H1 (cell line): Measurements from ENCODE around the gene CLEC16A. TPM values are rescaled to one million over a fixed set of nuclear protein-coding genes. Genes with fewer than 3 reads are reported as not detected.

ENCODE experiments used
- CTCF ChIA-PET: fragments of 300-600 bp; sonication (Branson Sonifier 250); formaldehyde crosslinking; loops from one replicate; lab custom pipeline; 2021; ENCODE audit not compliant: partially characterized antibody; lab: Charles Lee
- POLR2A ChIA-PET: fragments of 300-600 bp; sonication (Branson Sonifier 250); formaldehyde crosslinking; loops from one replicate; lab custom pipeline; 2021; ENCODE audit warnings: inconsistent platforms; ENCODE audit not compliant: partially characterized antibody; lab: Charles Lee
- DNase-seq, 2 experiments: peaks; one replicate each; pipeline versions ENCODE4 v3.0.0 to v3.0.0-alpha.2; 2010 to 2022; ENCODE audit warnings: low spot score in 2 of 2, low read depth in 1 of 2, mixed read lengths in 1 of 2
- FAIRE-seq: peaks from 2 replicates; lab custom pipeline; 2011; peaks lifted over from hg19 to GRCh38; lab: Jason Lieb, UNC
- H2AFZ ChIP-seq: 2 replicates; pipeline ENCODE4 v1.8.1; 2012; ENCODE audit warnings: low read length, inconsistent platforms
- H2AK5ac ChIP-seq: 2 replicates; pipeline ENCODE4 v1.6.1; 2013; ENCODE audit warnings: low read depth, low read length
- H2BK120ac ChIP-seq: replicated peaks from 2 replicates; pipeline ENCODE3; 2013; ENCODE audit warnings: low read depth, low read length, inconsistent platforms
- H2BK12ac ChIP-seq: 2 replicates; pipeline ENCODE4 v1.6.1; 2013; ENCODE audit warnings: low read depth, low read length
- H2BK15ac ChIP-seq: 2 replicates; pipeline ENCODE4 v1.6.1; 2013; ENCODE audit warnings: low read length
- H2BK20ac ChIP-seq: 2 replicates; pipeline ENCODE4 v1.6.1; 2013; ENCODE audit warnings: low read length
- H2BK5ac ChIP-seq: 2 replicates; pipeline ENCODE4 v1.6.1; 2013; ENCODE audit warnings: low read depth, low read length
- H3K14ac ChIP-seq: 2 replicates; pipeline ENCODE4 v1.6.1; 2013; ENCODE audit warnings: inconsistent platforms; ENCODE audit not compliant: insufficient read length
- H3K18ac ChIP-seq: 2 replicates; pipeline ENCODE4 v1.6.1; 2013; ENCODE audit warnings: low read length; ENCODE audit errors: extremely low read depth
- H3K23ac ChIP-seq: 2 replicates; pipeline ENCODE4 v1.6.1; 2013; ENCODE audit warnings: inconsistent platforms; ENCODE audit not compliant: insufficient read length
- H3K23me2 ChIP-seq: 2 replicates; pipeline ENCODE4 v1.6.1; 2013; ENCODE audit warnings: low read depth, low read length
- H3K27ac ChIP-seq: 2 replicates; pipeline ENCODE4 v1.6.1; 2011; ENCODE audit warnings: low read depth, low read length, inconsistent platforms
- H3K27me3 ChIP-seq, 4 experiments: replicated peaks in 1 of 4; 1 replicate in 1 of 4; 2 replicates in 3 of 4; pipeline versions ENCODE4 v1.6.1 to v1.8.1; 2011 to 2013; ENCODE audit warnings: low read length in 3 of 4, mild to moderate bottlenecking in 3 of 4, inconsistent platforms in 2 of 4, mixed read lengths in 2 of 4, moderate library complexity in 1 of 4; ENCODE audit not compliant: control insufficient read depth in 3 of 4, insufficient read depth in 3 of 4; ENCODE audit errors: extremely low read depth in 1 of 4
- H3K36me3 ChIP-seq, 4 experiments: 2 replicates each; pipeline versions ENCODE4 v1.6.1 to v1.8.1; 2011 to 2013; ENCODE audit warnings: mild to moderate bottlenecking in 4 of 4, low read length in 3 of 4, moderate library complexity in 2 of 4, control low read depth in 1 of 4, inconsistent platforms in 1 of 4; ENCODE audit not compliant: insufficient read depth in 4 of 4, control insufficient read depth in 2 of 4
- H3K4ac ChIP-seq: replicated peaks from 2 replicates; pipeline ENCODE3; 2013; ENCODE audit warnings: low read length, low read depth, mixed read lengths, inconsistent platforms; ENCODE audit not compliant: insufficient read length
- H3K4me1 ChIP-seq, 4 experiments: replicated peaks in 1 of 4; 1 replicate in 1 of 4; 2 replicates in 3 of 4; pipeline versions ENCODE4 v1.6.1 to v1.8.1; 2011 to 2013; ENCODE audit warnings: low read length in 3 of 4, inconsistent platforms in 2 of 4, mixed read lengths in 1 of 4; ENCODE audit not compliant: insufficient read depth in 4 of 4, control insufficient read depth in 3 of 4
- H3K4me2 ChIP-seq, 2 experiments: 2 replicates each; pipeline versions ENCODE4 v1.6.1 to v1.8.1; 2011 to 2013; ENCODE audit warnings: low read depth in 2 of 2, low read length in 2 of 2, control low read depth in 1 of 2, inconsistent platforms in 1 of 2, mild to moderate bottlenecking in 1 of 2; ENCODE audit not compliant: insufficient read depth in 1 of 2
- H3K4me3 ChIP-seq, 4 experiments: fragments of 200-600, 300-600 bp in 1 of 4; sonication (generic), shearing (Covaris generic), sonication (Bioruptor Twin) in 1 of 4; 2 replicates each; pipeline versions ENCODE4 v1.5.1 to v1.8.1; 2011 to 2016; ENCODE audit warnings: low read length in 4 of 4, low read depth in 3 of 4, control low read depth in 2 of 4, inconsistent platforms in 2 of 4, mild to moderate bottlenecking in 2 of 4, mixed read lengths in 1 of 4, moderate library complexity in 1 of 4; ENCODE audit not compliant: insufficient read depth in 2 of 4; ENCODE audit errors: extremely low read depth in 1 of 4
- H3K56ac ChIP-seq: replicated peaks from 2 replicates; pipeline ENCODE3; 2013; ENCODE audit warnings: low read depth, mild to moderate bottlenecking, mixed read lengths, low read length, inconsistent platforms; ENCODE audit not compliant: insufficient read length
- H3K79me1 ChIP-seq: 2 replicates; pipeline ENCODE4 v1.6.1; 2013; ENCODE audit warnings: low read depth, low read length, control low read depth
- H3K79me2 ChIP-seq, 2 experiments: 2 replicates each; pipeline versions ENCODE4 v1.6.1 to v1.8.1; 2012 to 2013; ENCODE audit warnings: low read length in 2 of 2, mild to moderate bottlenecking in 2 of 2, inconsistent platforms in 1 of 2; ENCODE audit not compliant: insufficient read depth in 2 of 2, control insufficient read depth in 1 of 2
- H3K9ac ChIP-seq, 4 experiments: replicated peaks in 1 of 4; 1 replicate in 1 of 4; 2 replicates in 3 of 4; pipeline versions ENCODE4 v1.6.1 to v1.8.1; 2011 to 2013; ENCODE audit warnings: low read depth in 3 of 4, low read length in 3 of 4, control low read depth in 2 of 4, mild to moderate bottlenecking in 2 of 4, moderate library complexity in 2 of 4, inconsistent platforms in 1 of 4; ENCODE audit errors: extremely low read depth in 1 of 4
- H3K9me3 ChIP-seq, 2 experiments: 2 replicates each; pipeline versions ENCODE4 v1.6.1 to v1.8.1; 2012 to 2013; ENCODE audit warnings: mild to moderate bottlenecking in 2 of 2, moderate library complexity in 2 of 2, control low read depth in 1 of 2, inconsistent platforms in 1 of 2, low read depth in 1 of 2, low read length in 1 of 2, mixed read lengths in 1 of 2; ENCODE audit not compliant: insufficient read depth in 2 of 2
- H4K20me1 ChIP-seq, 2 experiments: replicated peaks in 1 of 2; 2 replicates each; pipeline versions ENCODE3 to v1.8.1; 2011 to 2013; ENCODE audit warnings: inconsistent platforms in 2 of 2, low read length in 2 of 2, mild to moderate bottlenecking in 1 of 2; ENCODE audit not compliant: insufficient read depth in 2 of 2, control insufficient read depth in 1 of 2
- H4K5ac ChIP-seq: 2 replicates; pipeline ENCODE4 v1.6.1; 2013; ENCODE audit warnings: low read length, low read depth, mixed read lengths, inconsistent platforms; ENCODE audit not compliant: insufficient read length
- H4K8ac ChIP-seq: 2 replicates; pipeline ENCODE4 v1.8.0; 2013; ENCODE audit warnings: mild to moderate bottlenecking, moderate library complexity, low read length, inconsistent platforms; ENCODE audit not compliant: insufficient read depth; ENCODE audit errors: extremely low read depth
- H4K91ac ChIP-seq: replicated peaks from 2 replicates; pipeline ENCODE3; 2013; ENCODE audit warnings: low read length, mixed read lengths, inconsistent platforms; ENCODE audit not compliant: insufficient read length
- WGBS, 2 experiments: shearing (Covaris generic) in 1 of 2; methylation state at CpG; one replicate each; pipeline versions ENCODE4 v1.1.6 to v1.1.7; 2013 to 2015; ENCODE audit warnings: low lambda C conversion rate in 2 of 2, mixed read lengths in 2 of 2, inconsistent platforms in 1 of 2, low coverage in 1 of 2, missing lambda C conversion rate in 1 of 2; ENCODE audit not compliant: insufficient replicate concordance in 2 of 2, insufficient coverage in 1 of 2, insufficient read length in 1 of 2; ENCODE audit errors: extremely low coverage in 1 of 2, missing lambda C conversion rate in 1 of 2; 5-methylcytosine and 5-hydroxymethylcytosine counted together
- polyA plus RNA-seq, 7 experiments: library from polyadenylated mRNA; depleted of rRNA in 3 of 7; stranded (reverse) in 5 of 7; unstranded in 2 of 7; fragments of >200 nt in 5 of 7; fragments of 200-250 nt in 2 of 7; gene quantifications; 1 replicate in 5 of 7; 2 replicates in 1 of 7; 4 replicates in 1 of 7; pipeline versions ENCODE4 v1.2.1 to v1.2.3, GENCODE V29; 2011 to 2013; ENCODE audit warnings: missing spikeins in 2 of 7, mixed read lengths in 2 of 7
- total RNA-seq: library from RNA; stranded (reverse); fragmentation: NEBNext Ultra II Directional; extraction: Animal tissue kit (Norgen Biotek cat#: 25700); gene quantifications from 2 replicates; pipeline ENCODE4 v1.2.1, GENCODE V29; 2021

Gene CLEC16A
- total and polyA plus RNA-seq, 2 of the 8 experiments (the other 6 are each of a cell fraction or from before 2014, with no cell fraction given): 7.6 to 19.3 TPM

DNA sequence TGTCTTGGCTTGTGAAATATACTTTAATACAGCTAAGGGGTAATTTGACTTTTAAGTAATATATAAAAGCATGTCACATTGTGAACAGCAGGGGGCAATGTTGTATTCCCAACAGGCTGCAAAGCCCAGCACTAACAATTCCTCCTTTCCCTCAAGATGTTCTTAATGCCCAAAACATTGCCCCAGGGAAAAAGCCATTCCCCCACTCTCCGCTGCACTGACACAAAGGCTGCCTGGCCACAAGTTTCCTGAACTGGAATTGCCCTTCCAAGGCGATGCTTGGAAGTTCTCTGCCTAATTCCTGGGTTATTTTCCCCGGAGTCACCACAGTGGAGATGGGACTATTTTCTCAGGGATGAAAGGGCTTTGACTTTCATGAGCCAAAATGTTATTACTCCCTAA, 27.2 kb downstream of the CLEC16A start:
- Histone ChIP-seq H4K91ac (no peak overlapping the region), H3K36me3 (peaks cover 0 to 3% (median 0%) of the 10 kb centered on the region in 4 experiments; a peak in 1 of 8 replicates), H3K4me1 (peaks cover 0 to 2% (median 0%) of the 10 kb centered on the region in 4 experiments; a peak in 2 of 7 replicates), H2BK12ac (no peak overlapping the region), H4K20me1 (peaks cover 0 to 3% of the 10 kb centered on the region in 2 experiments), H3K56ac (no peak overlapping the region), H2BK5ac (no peak overlapping the region), H2AK5ac (no peak overlapping the region), H3K4ac (no peak overlapping the region), H3K4me2 (no peak overlapping the region), H3K9ac (no peak overlapping the region), H2AFZ (no peak overlapping the region), H3K79me2 (no peaks in the 10 kb centered on the region), H4K8ac (peak overlapping the region; percentile 68; the same call in 1 of the 2 replicates), H2BK15ac (no peak overlapping the region), H3K4me3 (no peak overlapping the region), H3K9me3 (no peaks in the 10 kb centered on the region), H3K23ac (no peak overlapping the region), H3K23me2 (no peaks in the 10 kb centered on the region), H2BK120ac (no peak overlapping the region), H3K79me1 (no peaks in the 10 kb centered on the region), H3K27ac (no peak overlapping the region), H3K18ac (no peak overlapping the region), H3K27me3 (no peaks in the 10 kb centered on the region), H2BK20ac (no peak overlapping the region), H3K14ac (no peak overlapping the region), H4K5ac (no peak overlapping the region)
- FAIRE-seq: no peak
- DNase-seq: no peak
- ChIA-PET CTCF (interaction anchor here (0.6 to 8.2 kb wide), 34 partner anchors 9 to 431 kb away, joined by 3 to 67 read pairs (median 4); partner anchors contain the start of gene SOCS1), POLR2A (interaction anchor here (0.6 to 1.3 kb wide), 2 partner anchors 222 to 280 kb away, joined by 3 to 4 read pairs; no protein-coding TSS in a partner anchor)
- 58% methylated on average over 3 of the region's 3 CpGs; no CpG with 5 or more reads in 1 of the 2 experiments for WGBS, 2 experiments
